Measurements from ENCODE around the gene TIRAP. TPM values are rescaled to one million over a fixed set of nuclear protein-coding genes. Genes with fewer than 3 reads are reported as not detected.

TIRAP gene
- total RNA-seq, 1 donor from 2014 or later = 15.5 TPM

DNA sequence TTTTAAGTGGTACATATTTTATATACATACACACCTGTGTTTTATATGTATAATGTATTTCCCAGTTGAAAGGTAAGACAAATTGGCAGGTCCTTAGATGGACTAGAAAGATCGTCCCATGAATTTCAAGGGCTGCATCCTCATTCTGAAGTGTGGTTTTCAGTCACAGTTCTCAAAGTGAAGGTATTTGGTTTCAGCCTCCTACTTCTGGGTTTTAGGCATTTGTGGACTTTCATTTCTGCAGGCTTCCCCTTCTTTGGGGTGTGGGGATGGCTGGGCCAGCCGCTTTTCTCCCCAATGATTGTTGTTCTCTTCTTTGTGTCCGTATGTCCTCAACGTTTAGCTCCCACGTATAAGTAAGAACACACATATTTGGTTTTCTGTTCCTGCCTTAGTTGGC, 30.9 kb downstream of the TIRAP start:
- DNase-seq (ENCODE audit: low spot score) (no peak), ATAC-seq (no peak)
- intact Hi-C loops (cut with DNase I) = no loop called here

DNA sequence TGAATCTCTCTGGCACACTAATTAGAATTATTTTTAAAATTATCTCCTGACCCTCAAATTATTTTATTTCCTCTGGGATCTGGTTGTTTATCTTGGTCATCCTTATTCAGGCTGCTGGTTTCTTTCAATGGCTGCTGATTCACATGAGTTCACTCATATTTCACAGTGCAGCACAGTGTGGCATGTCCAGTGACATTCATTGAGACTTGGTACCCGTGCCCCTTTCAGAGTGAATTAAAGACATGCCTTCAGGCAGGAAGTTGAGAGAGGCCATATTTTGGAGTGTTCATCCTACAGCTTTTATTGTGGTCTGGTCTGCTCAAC, 34.5 kb downstream of the TIRAP start:
- no peak for DNase-seq (ENCODE audit: low spot score)
- ATAC-seq = no peak
- intact Hi-C loops (cut with DNase I) = loop anchor here (5.0 kb wide), 1 partner anchor 115 kb away; no protein-coding TSS in a partner anchor

DNA sequence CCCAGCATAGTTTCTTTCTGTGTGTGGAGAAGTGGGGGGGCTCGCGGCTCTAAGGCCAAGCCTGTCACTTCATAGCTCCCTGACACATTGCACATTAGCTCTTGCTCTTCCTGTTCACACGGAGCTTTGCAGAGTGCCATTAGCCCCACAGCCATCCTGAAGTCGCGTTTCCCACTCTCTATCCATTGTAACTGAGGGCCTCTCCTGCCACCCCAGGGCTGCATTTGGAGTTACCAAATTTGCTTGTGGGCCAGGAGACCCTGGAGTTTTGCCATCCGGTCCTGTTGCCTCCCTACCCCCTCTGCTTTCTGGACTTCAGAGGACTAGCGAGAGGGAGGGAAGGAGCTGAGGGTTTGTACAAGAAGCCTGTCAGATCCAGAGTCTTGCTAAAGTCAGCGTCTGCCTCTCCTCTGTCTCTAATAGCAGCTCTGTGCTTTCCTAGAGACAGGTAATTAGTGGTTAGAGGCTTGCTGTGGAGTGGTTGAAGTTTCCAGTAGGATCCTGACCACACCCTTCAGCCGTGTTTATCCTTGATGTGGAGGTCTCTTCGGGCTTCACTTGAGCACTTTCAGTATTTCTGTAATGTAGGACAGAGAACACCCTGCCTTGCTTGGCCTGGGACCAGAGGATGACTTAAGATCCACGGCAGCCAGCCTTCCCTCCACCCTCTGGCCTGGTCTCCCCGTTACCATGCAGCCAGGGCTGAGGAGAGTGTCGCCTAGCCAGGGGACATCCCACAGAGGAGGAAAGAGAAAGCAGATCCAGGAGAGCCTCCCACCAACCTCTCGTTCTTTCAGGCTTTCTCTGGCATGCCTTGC, 35.1 kb downstream of the TIRAP start:
- peak; percentile 82 for DNase-seq (ENCODE audit: low spot score)
- intact Hi-C loops (cut with DNase I) = loop anchor here (5.0 kb wide), 1 partner anchor 114 kb away; no protein-coding TSS in a partner anchor
- peak; percentile 96 for ATAC-seq

DNA sequence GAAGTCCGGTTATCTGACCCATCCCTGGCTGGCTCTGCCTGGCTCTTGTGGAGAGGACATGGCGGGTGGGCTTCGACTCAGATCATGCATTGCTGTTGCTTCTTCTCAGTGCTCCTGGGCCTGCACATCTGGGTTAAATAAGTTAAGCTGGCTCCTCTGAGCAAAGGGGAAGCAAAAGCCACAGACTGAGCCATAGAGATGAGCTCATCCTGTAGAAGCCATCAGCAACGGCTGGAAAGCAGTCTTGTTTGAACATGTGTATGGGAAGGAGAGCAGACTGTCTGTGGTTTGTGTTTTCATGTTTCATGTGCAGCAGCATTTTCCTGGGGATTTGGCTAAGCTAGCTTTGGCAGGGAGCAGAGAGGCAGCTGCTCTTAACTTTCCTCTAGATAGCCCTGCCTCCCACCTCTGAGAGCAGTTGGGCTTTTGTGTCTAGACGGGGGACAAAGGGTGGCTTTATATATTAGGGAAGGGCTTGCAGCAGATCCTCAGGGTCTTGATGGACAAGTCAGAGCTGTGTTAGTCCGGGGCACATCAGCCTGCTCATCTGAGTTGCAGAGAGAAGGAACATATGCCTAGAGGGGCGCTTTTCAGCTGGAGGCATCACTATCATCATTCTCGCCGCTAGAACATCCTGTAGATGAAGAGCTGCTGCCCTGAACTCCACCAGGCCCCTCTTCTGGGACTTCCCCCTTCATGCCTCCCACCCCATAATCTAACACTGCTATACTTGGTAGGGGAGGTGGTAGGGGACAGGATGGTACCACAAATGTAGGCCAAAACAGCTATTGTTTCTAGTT, 35.9 kb downstream of the TIRAP start:
- ATAC-seq (peak; percentile 93), DNase-seq (ENCODE audit: low spot score) (no peak)
- intact Hi-C loops (cut with DNase I) = loop anchor here (5.0 kb wide), 1 partner anchor 114 kb away; no protein-coding TSS in a partner anchor

- intact Hi-C loops (cut with DNase I) = loop anchor here (5.0 kb wide), 1 partner anchor 113 kb away; no protein-coding TSS in a partner anchor
- ATAC-seq (no peak), DNase-seq (ENCODE audit: low spot score) (no peak)
These were observed 36.5 kb downstream of the TIRAP start for GRCh38 chr11:126319374-126319740.

DNA sequence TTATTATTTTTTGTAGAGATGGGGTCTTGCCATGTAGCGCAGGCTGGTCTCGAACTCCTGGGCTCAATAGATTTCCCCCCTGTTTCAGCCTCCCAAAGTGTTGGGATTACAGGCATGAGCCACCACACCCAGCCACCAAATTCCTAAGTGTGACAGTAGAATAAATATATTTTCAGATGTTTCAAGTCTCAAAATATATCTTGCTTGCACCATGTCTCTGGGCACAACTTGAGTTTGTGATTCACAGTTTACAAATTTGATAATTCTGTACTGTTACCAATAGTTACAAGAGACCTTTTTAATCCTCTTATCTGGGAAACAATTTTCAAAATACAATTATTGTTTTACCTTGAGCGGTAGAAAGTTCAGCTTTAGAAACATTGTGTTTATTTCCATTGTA, 40.1 kb downstream of the TIRAP start:
- DNase-seq (ENCODE audit: low spot score) (no peak), ATAC-seq (no peak)
- intact Hi-C loops (cut with DNase I) = no loop called here

DNA sequence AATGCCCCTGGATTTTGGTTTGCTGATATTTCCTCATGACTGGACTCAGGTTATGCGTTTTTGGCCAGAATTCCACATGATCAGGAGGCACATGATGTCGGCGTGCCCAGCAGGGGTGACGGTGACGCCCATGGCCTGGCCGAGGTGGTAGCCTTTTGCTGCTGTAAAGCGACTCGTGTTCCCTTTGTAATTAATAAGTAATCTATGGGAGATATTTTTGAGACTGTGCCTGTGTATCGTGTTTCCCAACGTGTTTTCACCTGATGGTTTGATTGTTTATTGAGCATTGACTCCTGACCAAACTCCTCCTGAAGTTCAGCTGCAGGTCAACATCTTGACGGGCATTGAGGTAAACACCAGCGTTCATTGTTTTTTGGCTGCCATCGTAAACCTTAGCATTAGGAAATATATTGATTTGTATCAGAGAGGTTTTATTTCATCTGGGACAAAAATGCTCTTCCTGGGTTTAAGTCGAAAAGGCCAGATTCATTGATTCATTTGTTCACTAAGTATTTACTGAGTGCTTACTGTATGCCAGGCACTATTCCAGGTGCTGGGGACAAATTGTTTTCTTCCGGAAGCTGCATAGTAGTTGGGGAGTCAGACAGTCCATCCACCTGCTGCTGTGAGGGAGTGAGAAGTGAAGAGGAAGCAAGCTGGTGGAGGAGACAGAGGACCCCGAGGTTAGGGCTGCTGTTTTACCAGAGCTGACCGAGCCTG, 44.5 kb downstream of the TIRAP start:
- ATAC-seq (no peak), DNase-seq (ENCODE audit: low spot score) (no peak)
- intact Hi-C loops (cut with DNase I) = no loop called here

GRCh38 chr11:126328001-126328390, 45.1 kb downstream of the TIRAP start:
- ATAC-seq (peak; percentile 53), DNase-seq (ENCODE audit: low spot score) (no peak)
- intact Hi-C loops (cut with DNase I) = no loop called here

- ATAC-seq (peak; percentile 4), DNase-seq (ENCODE audit: low spot score) (no peak)
- intact Hi-C loops (cut with DNase I) = no loop called here
These were observed 45.6 kb downstream of the TIRAP start for GRCh38 chr11:126328444-126328843.

DNA sequence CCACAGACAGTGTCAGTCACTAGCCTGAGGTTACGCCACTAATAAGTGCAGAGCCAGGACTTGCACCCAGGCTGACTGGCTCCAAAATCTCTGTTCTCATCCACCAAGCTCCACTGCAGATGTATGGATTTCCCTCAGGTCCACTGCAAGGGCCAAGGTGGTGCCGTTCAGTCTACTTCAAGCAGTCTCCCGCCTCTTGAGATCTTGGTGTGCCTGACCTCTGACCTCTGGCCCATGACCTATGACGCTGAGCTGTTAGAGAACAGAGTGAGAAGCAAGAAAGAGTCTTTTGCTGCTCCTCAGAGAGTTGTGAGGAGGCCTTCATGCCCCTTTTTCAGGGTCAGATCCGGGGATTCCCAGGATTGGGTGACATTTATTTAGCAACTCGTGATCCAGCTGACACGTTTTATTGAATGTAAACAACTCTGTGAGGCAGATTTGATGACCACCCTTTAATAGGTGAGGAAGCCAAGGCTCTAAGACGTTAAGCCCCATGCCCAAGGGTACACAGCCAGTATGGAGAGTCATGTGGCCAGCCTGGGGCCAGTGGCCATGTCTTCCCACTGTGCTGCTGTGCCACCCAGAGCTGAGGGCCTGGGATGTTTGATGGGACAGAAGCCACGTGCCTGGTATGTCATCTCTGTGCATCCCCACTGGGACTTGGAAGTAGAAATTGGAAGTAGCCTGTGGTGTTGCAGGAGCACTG, 46.2 kb downstream of the TIRAP start:
- ATAC-seq (peak; percentile 23), DNase-seq (ENCODE audit: low spot score) (no peak)
- intact Hi-C loops (cut with DNase I) = no loop called here

DNA sequence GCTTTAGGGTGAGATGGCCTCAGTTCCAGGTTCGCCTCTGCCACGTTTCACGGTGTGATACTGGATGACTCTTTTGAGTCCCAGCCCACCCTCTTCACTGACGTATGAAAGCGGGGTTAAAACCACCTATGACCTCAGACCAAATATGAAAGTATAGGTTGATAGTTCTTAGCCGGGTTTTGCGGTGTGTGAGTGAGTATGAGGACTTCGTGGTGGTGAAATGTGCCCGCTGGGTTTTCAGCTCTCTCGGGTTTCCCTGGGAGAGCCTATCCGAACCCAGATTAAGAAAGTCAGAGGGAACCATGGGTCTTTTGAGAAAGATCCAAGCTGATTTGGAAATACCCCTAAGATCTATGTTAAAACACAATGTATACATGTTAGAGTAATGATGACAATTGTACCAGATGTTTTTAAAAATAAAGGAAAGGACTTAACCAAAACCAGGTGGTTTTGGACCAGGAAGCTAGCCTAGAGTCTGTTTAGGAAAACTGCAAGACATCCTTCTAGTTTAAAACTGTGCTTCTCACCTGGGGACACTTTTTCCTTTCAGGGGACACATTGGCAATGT, 46.8 kb downstream of the TIRAP start:
- DNase-seq (ENCODE audit: low spot score) = no peak
- intact Hi-C loops (cut with DNase I) = no loop called here
- no peak for ATAC-seq

- no peak for ATAC-seq
- DNase-seq (ENCODE audit: low spot score) = no peak
- intact Hi-C loops (cut with DNase I) = no loop called here
These were observed 48.4 kb downstream of the TIRAP start for GRCh38 chr11:126331286-126331685.

DNA sequence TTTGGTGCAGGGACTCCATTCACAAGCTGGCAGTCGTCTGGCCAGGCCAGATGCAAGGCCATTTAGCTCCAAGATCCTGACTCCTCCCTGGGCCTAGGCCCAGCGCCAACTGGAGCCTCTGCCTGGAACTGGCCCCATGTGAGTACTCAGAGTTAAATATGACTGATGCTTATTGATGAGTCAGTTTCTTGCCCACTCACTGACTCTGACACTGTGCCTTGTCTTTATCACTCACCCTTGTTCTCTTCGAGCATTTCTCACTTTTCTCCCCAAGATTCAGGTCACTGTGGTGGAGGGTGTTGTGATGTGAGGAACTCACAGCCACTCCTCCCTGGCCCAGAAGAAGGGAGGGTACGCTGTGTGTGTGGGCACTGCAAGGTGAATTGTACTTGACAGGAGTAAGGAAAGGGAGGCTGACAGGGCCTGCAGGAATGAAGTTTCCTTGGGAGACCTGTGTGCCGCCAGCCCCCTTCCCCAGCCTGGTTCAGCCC, 49.4 kb downstream of the TIRAP start:
- intact Hi-C loops (cut with DNase I) = no loop called here
- peak; percentile 69 for ATAC-seq
- DNase-seq (ENCODE audit: low spot score) = peak; percentile 80

DNA sequence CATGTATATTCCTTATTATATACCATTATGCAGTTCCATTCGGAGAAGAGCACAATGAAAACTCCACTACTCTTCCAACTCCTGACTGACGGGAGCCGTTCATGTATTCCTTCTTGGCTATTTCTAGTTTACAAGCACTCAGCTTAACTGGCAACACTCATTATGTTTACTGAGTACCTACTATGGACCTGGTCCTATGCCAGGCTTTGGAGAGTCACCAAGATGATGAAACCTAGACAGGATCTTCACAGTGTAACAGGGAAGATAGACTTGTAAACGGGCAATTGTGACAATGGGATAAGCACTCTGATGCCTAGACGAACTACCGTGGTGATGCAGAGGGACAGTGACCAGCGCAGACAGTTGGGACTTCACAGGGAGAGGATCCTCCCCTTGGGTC, 50.2 kb downstream of the TIRAP start:
- ATAC-seq (no peak), DNase-seq (ENCODE audit: low spot score) (no peak)
- intact Hi-C loops (cut with DNase I) = no loop called here

DNA sequence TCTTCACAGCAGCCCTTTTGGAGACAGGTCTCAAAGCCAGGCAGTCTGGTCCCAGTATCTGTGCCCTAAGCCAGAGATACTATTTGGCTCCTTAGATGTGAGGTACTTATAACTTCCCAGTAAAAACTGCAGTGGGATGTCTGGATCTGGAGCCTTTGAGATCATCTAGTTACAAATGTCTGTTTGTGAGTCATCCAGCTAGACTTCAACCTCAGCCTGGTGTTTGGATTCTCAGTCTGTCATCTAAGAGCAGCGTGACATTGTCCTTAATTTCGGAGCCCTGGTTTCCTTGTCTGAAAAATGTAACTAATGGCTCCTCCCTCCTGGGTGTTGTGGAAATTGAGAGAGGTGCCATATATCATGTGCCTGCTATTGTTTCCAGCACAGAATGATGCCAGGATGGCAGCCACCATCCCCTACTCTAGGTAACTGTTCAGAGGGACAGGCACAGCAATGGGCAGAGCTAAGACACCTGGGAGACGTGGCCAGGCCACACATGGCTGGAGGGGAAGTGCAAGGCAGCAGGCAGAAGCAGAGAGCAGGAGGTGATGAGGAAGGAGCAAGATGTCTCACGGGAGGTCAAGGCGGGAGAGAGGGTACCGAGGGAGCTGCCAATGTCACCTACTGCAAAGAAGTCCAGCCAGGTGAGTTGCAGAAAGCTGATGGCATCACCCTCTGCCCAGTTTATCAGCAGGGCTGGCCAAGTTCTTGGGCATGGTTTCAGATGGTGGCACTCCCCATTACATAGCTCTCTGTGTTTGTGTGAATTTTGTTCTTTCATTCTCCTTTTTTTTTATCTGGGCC, 52.0 kb downstream of the TIRAP start:
- ATAC-seq (no peak), DNase-seq (ENCODE audit: low spot score) (no peak)
- intact Hi-C loops (cut with DNase I) = no loop called here

DNA sequence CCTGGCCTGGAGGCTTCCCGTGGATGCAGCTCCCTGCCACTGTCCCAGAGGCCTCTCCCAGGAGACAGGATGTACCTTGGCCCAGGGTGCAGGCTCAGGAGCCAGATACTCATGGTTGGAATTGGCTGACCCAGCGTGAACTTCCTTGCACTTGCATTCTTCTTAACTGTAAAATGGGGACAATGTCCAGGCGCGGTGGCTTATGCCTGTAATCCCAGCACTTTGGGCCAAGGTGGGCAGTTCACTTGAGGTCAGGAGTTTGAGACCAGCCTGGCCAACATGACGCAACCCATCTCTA, 52.5 kb downstream of the TIRAP start:
- no peak for DNase-seq (ENCODE audit: low spot score)
- intact Hi-C loops (cut with DNase I) = no loop called here
- ATAC-seq = no peak

- ATAC-seq (no peak), DNase-seq (ENCODE audit: low spot score) (no peak)
- intact Hi-C loops (cut with DNase I) = no loop called here
These were observed 53.2 kb downstream of the TIRAP start for GRCh38 chr11:126336138-126336541.

DNA sequence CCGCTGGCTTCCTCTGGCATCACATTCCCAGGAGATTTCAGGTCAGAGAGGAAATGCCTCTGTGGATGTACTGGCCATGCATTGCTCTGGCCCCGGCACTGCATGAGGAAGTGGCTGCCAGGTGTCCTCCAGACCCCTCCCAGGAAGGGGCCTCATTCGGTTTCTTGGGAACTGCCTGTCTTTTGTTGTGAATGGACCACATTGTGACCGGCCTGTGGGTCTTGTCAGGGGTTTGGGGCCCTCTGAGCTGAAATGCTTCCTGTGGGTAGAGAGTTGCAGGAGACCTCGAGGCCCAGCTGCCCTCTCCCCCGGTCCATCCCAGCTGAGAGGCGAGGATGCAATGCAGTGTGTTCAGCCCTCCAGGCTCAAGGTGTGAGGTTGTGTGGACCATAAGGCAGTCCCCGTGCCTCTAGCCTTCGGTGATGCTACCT, 53.8 kb downstream of the TIRAP start:
- ATAC-seq = no peak
- DNase-seq (ENCODE audit: low spot score) = no peak
- intact Hi-C loops (cut with DNase I) = no loop called here
